Heart right ventricle (tissue), 16 donors: ENCODE measurements around the gene CYGB. TPM values are rescaled to one million over a fixed set of nuclear protein-coding genes. Genes with fewer than 3 reads are reported as not detected.

ENCODE experiments used
- ATAC-seq, 8 donors: fragments of 200-7000 bp; cut with Tn5 transposase; one replicate each; pipeline ENCODE4 v1.9.1; 2020; ENCODE audit warnings: mild to moderate bottlenecking in 8 of 8, moderate library complexity in 8 of 8, moderate number of reproducible peaks in 1 of 8
- DNase-seq, 2 donors: peaks; one replicate each; pipeline ENCODE4 v3.0.0-alpha.2; 2020
- H3K27ac ChIP-seq, 10 donors: fragments of 200-600 bp; sonication (generic) in 2 of 10; one replicate each; pipeline versions ENCODE4 v1.5.0 to v1.8.0; 2020 to 2022; ENCODE audit warnings: mild to moderate bottlenecking in 3 of 10
- H3K27me3 ChIP-seq, 7 donors: fragments of 200-600 bp; one replicate each; pipeline ENCODE4 v1.8.0; 2021 to 2022; ENCODE audit warnings: mild to moderate bottlenecking in 2 of 7
- H3K36me3 ChIP-seq, 9 donors: fragments of 200-600 bp; sonication (generic) in 1 of 9; one replicate each; pipeline versions ENCODE4 v1.5.0 to v1.8.0; 2020 to 2022; ENCODE audit warnings: mild to moderate bottlenecking in 2 of 9
- H3K4me1 ChIP-seq, 9 donors: fragments of 200-600 bp; sonication (generic) in 1 of 9; one replicate each; pipeline versions ENCODE4 v1.5.0 to v1.8.0; 2020 to 2022; ENCODE audit warnings: mild to moderate bottlenecking in 4 of 9
- H3K4me3 ChIP-seq, 10 donors: fragments of 200-600 bp; sonication (generic) in 2 of 10; one replicate each; pipeline versions ENCODE4 v1.5.0 to v1.8.0; 2020 to 2022; ENCODE audit warnings: mild to moderate bottlenecking in 7 of 10, moderate library complexity in 2 of 10
- H3K9me3 ChIP-seq, 11 donors: fragments of 200-600 bp in 10 of 11; sonication (generic) in 2 of 11; one replicate each; pipeline versions ENCODE4 v1.5.0 to v1.8.0; 2013 to 2022; ENCODE audit warnings: mild to moderate bottlenecking in 2 of 11, control low read depth in 1 of 11, moderate library complexity in 1 of 11
- WGBS, 2 donors: extraction: QIAGEN DNeasy Blood & Tissue Kit; methylation state at CpG; one replicate each; pipeline ENCODE4 v1.1.7; 2013; ENCODE audit warnings: inconsistent platforms in 1 of 2; 5-methylcytosine and 5-hydroxymethylcytosine counted together
- intact Hi-C, 10 donors: fragments of 100-400 bp; cut with DNase I; formaldehyde crosslinking; loops; one replicate each; pipeline versions ENCODE4 v1.11.1 to v1.14.2; 2022
- polyA plus RNA-seq, 2 donors: library from polyadenylated mRNA; stranded (reverse); fragments of 200-250 nt; gene quantifications; one replicate each; pipeline ENCODE4 v1.2.3, GENCODE V29; 2013
- total RNA-seq, 10 donors: library from RNA; stranded (reverse); fragmentation: NEBNext Ultra II Directional in 3 of 10; extraction: Animal tissue kit (Norgen Biotek cat#: 25700) in 3 of 10; gene quantifications; one replicate each; pipeline versions ENCODE4 v1.2.1 to v1.2.4, GENCODE V29; 2021 to 2023
- TF ChIP-seq, protein P1 (sequence below), 9 donors: fragments of 200-600 bp; sonication (generic) in 2 of 9; IDR thresholded peaks; one replicate each; pipeline versions ENCODE4 v1.5.0 to v1.8.0; 2021 to 2022; ENCODE audit warnings: antibody characterized with exemption in 9 of 9, mild to moderate bottlenecking in 5 of 9, moderate library complexity in 1 of 9
- donor health status: Arrhythmogenic right ventricular cardiomyopathy.
- donor health status: ischemic (EF 13 %, LVEDD 7.1; RV severe dilation, severe dysfunction).
- donor health status: healthy with polysubstance abuse.
- donor health status: DM: no; HTN: yes; CAD: no.
- donor health status: DM: no; HTN: no; CAD: no.
- donor health status: ischemic (EF 25% LVEDD 6.9; RV normal size, moderate dysfunction).
- donor health status: ischemic (EF 25% LVEDD 5.7; RV mildly dilated, moderate dysfunction).
- donor health status: healthy.
- donor health status: DM: yes; HTN: yes; CAD: no.
- donor health status: Ischemic cardiomyopathy.
- donor health status: ischemic (EF 35%, LVEDD 5.7; RV mildly dilated, moderate dysfunction).
- donor health status: nonischemic (EF 11% LVEDD 7.7; RV severe dilation, severe dysfunction).
- donor health status: DM: yes; HTN: yes; CAD: no.
- donor health status: PGD.
- donor health status: ischemic (EF 29% LVEDD 5.4; RV normal size, mild dysfunction).
- donor health status: nonischemic (EF 23%, LVEDD 6.1; RV moderate dilation, normal function).

The CYGB gene
- total and polyA plus RNA-seq, 12 donors = 9.3 to 57.7 (median 21.1) TPM

GRCh38 chr17:76506408-76507345, 30.8 kb downstream of the CYGB start:
- Histone ChIP-seq H3K36me3 (no peaks in the 10 kb centered on the region), H3K27me3 (peaks cover 0 to 9% (median 0%) of the 10 kb centered on the region in 7 donors), H3K9me3 (no peaks in the 10 kb centered on the region), H3K4me3 (no peak overlapping the region), H3K27ac (no peak overlapping the region), H3K4me1 (peaks cover 2 to 40% (median 7%) of the 10 kb centered on the region in 9 donors)
- DNase-seq (peak; percentile 83 to 87), ATAC-seq (peak; percentile 73 to 91 (median 79))
- WGBS, 2 donors = 27 to 30% methylated on average over 24 of the region's 24 CpGs
- intact Hi-C loops = loop anchor here in 9 of 10 donors (1.0 to 10.0 kb wide), 7 partner anchors 40 to 204 kb away; partner anchors contain the start of genes QRICH2 (in 4 of the 9) and AANAT (in 3 of the 9)
- TF ChIP-seq, protein P1, sequence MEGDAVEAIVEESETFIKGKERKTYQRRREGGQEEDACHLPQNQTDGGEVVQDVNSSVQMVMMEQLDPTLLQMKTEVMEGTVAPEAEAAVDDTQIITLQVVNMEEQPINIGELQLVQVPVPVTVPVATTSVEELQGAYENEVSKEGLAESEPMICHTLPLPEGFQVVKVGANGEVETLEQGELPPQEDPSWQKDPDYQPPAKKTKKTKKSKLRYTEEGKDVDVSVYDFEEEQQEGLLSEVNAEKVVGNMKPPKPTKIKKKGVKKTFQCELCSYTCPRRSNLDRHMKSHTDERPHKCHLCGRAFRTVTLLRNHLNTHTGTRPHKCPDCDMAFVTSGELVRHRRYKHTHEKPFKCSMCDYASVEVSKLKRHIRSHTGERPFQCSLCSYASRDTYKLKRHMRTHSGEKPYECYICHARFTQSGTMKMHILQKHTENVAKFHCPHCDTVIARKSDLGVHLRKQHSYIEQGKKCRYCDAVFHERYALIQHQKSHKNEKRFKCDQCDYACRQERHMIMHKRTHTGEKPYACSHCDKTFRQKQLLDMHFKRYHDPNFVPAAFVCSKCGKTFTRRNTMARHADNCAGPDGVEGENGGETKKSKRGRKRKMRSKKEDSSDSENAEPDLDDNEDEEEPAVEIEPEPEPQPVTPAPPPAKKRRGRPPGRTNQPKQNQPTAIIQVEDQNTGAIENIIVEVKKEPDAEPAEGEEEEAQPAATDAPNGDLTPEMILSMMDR (IDR thresholded peaks at IDR 0.05) = peak; percentile 81 to 98 (median 94)

DNA sequence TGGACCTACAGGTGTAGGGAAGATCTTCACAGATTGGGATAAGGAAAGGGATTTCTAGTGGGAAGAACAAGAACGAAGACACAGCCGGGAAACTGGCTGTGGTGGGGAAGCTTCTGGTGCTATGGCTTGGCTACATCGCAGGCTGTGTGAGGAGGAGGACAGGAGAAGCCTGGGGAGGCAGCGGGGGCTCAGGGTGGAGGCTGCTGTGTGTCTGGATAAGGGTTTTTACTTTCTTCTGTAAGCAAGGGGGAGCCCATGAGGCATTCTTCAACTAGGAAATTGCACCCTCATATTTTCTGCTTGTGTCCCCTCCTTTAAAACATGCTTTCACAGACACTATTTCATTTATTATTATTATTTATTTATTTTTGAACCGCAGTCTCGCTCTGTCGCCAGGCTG, 33.4 kb downstream of the CYGB start:
- TF ChIP-seq, protein P1 (IDR thresholded peaks at IDR 0.05) = no peak
- no peaks in the 10 kb centered on the region for H3K9me3 ChIP-seq
- intact Hi-C loops = loop anchor here in 7 of 10 donors (2.0 to 10.0 kb wide), 5 partner anchors 37 to 199 kb away; partner anchors contain the start of genes QRICH2 (in 3 of the 7) and AANAT (in 1 of the 7)
- peaks cover 0 to 9% (median 0%) of the 10 kb centered on the region in 7 donors for H3K27me3 ChIP-seq
- DNase-seq (no peak), ATAC-seq (no peak)
- 79 to 81% methylated on average over 6 to 7 of the region's 7 CpGs for WGBS, 2 donors
- H3K36me3 ChIP-seq = no peaks in the 10 kb centered on the region
- H3K27ac ChIP-seq = no peak overlapping the region
- peaks cover 5 to 42% (median 22%) of the 10 kb centered on the region in 9 donors for H3K4me1 ChIP-seq
- no peak overlapping the region for H3K4me3 ChIP-seq

DNA sequence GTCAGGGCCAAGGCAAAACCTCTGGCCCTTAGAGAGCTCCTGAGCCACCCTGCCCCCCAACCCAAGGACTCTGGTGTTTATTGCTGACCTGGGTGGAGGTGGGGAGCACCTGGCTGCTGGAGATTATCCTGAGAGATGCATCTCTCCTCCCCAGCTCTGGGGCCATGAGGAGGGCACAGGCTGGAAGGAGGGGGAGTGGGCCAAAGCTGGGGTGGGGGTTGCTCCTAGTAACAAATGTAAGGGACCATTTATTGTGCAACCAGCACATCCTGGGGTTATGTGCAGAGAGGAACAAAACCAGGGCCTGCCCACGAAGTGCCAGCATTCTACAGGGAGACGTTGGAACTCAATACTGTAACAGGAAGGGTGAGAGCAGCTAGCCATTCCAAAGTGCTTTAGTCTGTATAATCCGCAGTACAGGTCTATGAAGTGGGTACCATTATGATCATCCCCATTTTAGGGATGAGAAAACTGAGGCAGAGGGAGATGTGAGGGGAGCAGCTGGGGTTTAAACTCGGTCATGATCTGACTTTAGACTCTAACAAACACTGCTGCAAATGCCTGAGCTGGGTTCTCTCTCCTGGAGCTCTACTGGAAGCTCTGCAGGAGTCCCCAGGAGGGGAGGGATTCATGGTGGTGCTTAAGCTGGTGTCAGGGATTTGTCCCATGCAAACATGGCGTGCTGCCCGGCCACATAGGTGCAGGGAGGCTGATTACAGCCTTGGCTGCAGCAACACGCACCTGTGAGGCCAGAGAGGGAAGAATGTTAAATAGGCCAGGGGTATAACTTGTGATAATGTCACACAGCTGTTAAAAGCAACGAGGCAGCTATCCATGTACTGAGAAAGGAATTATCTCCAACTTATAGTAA, 34.9 kb downstream of the CYGB start:
- ATAC-seq (no peak), DNase-seq (no peak)
- TF ChIP-seq, protein P1 (IDR thresholded peaks at IDR 0.05) = no peak
- Histone ChIP-seq H3K4me1 (peaks cover 18 to 56% (median 37%) of the 10 kb centered on the region in 9 donors), H3K27me3 (peaks cover 0 to 9% (median 0%) of the 10 kb centered on the region in 7 donors), H3K36me3 (no peaks in the 10 kb centered on the region), H3K9me3 (no peaks in the 10 kb centered on the region), H3K27ac (peak overlapping the region in 4 of 10 donors; percentile 83 to 96 (median 94)), H3K4me3 (no peak overlapping the region)
- intact Hi-C loops = loop anchor here in 6 of 10 donors (5.0 to 10.0 kb wide), 4 partner anchors 90 to 198 kb away; partner anchors contain the start of gene QRICH2 (in 3 of the 6)
- WGBS, 2 donors = 84 to 87% methylated on average over 8 of the region's 8 CpGs
